Left kidney (tissue), 2 donors: ENCODE measurements around the gene DFFB. TPM values are rescaled to one million over a fixed set of nuclear protein-coding genes. Genes with fewer than 3 reads are reported as not detected.

Experiments used
- DNase-seq: peaks from one replicate; pipeline ENCODE4 v3.0.0-alpha.2; 2013
- polyA plus RNA-seq: library from polyadenylated mRNA; unstranded; fragments of 120-200 nt; gene quantifications from one replicate; pipeline ENCODE4 v1.2.1, GENCODE V29; 2013; ENCODE audit not compliant: insufficient read length

DFFB gene
- polyA plus RNA-seq, 1 donor: 9.8 TPM

- DNase-seq: no peak
Observed at GRCh38 chr1:3831689-3832088, 25.6 kb upstream of the DFFB start.

- no peak for DNase-seq
Observed at GRCh38 chr1:3834701-3835100, 22.6 kb upstream of the DFFB start.

- no peak for DNase-seq
Observed at GRCh38 chr1:3836421-3836820, 20.9 kb upstream of the DFFB start.

GRCh38 chr1:3837200-3837599 is 20.1 kb upstream of the DFFB start:
- no peak for DNase-seq

GRCh38 chr1:3837685-3838084 is 19.6 kb upstream of the DFFB start:
- no peak for DNase-seq

GRCh38 chr1:3838788-3839187 is 18.5 kb upstream of the DFFB start:
- DNase-seq: no peak

- no peak for DNase-seq
Observed at GRCh38 chr1:3841491-3841890, 15.8 kb upstream of the DFFB start.

GRCh38 chr1:3842912-3843311 is 14.4 kb upstream of the DFFB start:
- DNase-seq: no peak

GRCh38 chr1:3846541-3846940 is 10.7 kb upstream of the DFFB start:
- DNase-seq: no peak

- no peak for DNase-seq
Observed at GRCh38 chr1:3847081-3847480, 10.2 kb upstream of the DFFB start.

GRCh38 chr1:3850857-3851256 is 6.4 kb upstream of the DFFB start:
- DNase-seq: no peak

- DNase-seq: no peak
Observed at GRCh38 chr1:3851292-3851691, 6.0 kb upstream of the DFFB start.

- DNase-seq: no peak
Observed at GRCh38 chr1:3852091-3852490, 5.2 kb upstream of the DFFB start.

GRCh38 chr1:3852711-3853485 is 4.4 kb upstream of the DFFB start:
- DNase-seq: no peak

- DNase-seq: no peak
Observed at GRCh38 chr1:3857791-3858129, 484 bp downstream of the DFFB start.

GRCh38 chr1:3858231-3858981 is 1.1 kb downstream of the DFFB start:
- DNase-seq: no peak

GRCh38 chr1:3863231-3863935 is 6.1 kb downstream of the DFFB start:
- no peak for DNase-seq

- no peak for DNase-seq
Observed at GRCh38 chr1:3864884-3865283, 7.6 kb downstream of the DFFB start.

GRCh38 chr1:3865606-3866160 is 8.4 kb downstream of the DFFB start:
- no peak for DNase-seq

GRCh38 chr1:3868464-3869006 is 11.3 kb downstream of the DFFB start:
- DNase-seq: no peak

- DNase-seq: no peak
Observed at GRCh38 chr1:3869751-3870301, 12.6 kb downstream of the DFFB start.

GRCh38 chr1:3871451-3871805 is 14.2 kb downstream of the DFFB start:
- DNase-seq: no peak
